ENCODE measurements around the gene ALG3. TPM values are rescaled to one million over a fixed set of nuclear protein-coding genes. Genes with fewer than 3 reads are reported as not detected.

Gene ALG3
- total RNA-seq (2022): 60.4 and 77.8 TPM in 2 replicates
- Bru-seq, nascent RNA: percentile 71 among the genes with signal in this experiment
- BruChase-seq, experiment 1, labeled RNA remaining after a 6-hour chase: percentile 80 among the genes with signal in this experiment
- BruChase-seq, experiment 2, labeled RNA remaining after a 2-hour chase: percentile 68 among the genes with signal in this experiment
- long read RNA-seq, transcript ALG3-201 (9 exons, 1,528 nt): major isoform, 136 of 265 reads
- long read RNA-seq, transcript ALG3-205 (9 exons, 1,533 nt): minor isoform, 9 of 265 reads
- long read RNA-seq, partial matches to known transcripts: 6 of 265 reads
- long read RNA-seq, other reads (novel, unspliced or antisense): 110 of 265 reads

- BruUV-seq (replicated peaks): no TSS peak
- CTCF ChIA-PET: interaction anchor here (0.6 to 3.0 kb wide), 5 partner anchors 13 to 351 kb away, joined by 3 to 15 read pairs (median 7); no protein-coding TSS in a partner anchor
- intact Hi-C loops (cut with micrococcal nuclease): loop anchor here (1.0 kb wide), 3 partner anchors 62 to 344 kb away; partner anchors contain the start of genes ABCC5 and ABCF3
- no peaks in the 10 kb centered on the region for H3K9me3 Mint-ChIP-seq (ENCODE audit: unreplicated experiment)
- H3K4me3 Mint-ChIP-seq (ENCODE audit: unreplicated experiment): peak within 1 kb of the TSS; percentile 97
- H3K36me3 Mint-ChIP-seq (ENCODE audit: insufficient read depth, unreplicated experiment): peaks cover 37% of the 10 kb centered on the region
- TF ChIP-seq CTCF (IDR thresholded peaks at IDR 0.05; ENCODE audit: unreplicated experiment): no peak
- peak within 1 kb of the TSS; percentile 98 for H3K27ac Mint-ChIP-seq (ENCODE audit: low read depth, unreplicated experiment)
- peaks cover 8% of the 10 kb centered on the region for H3K4me1 Mint-ChIP-seq (ENCODE audit: insufficient read depth, unreplicated experiment)
- no peaks in the 10 kb centered on the region for H3K27me3 Mint-ChIP-seq (ENCODE audit: insufficient read depth, unreplicated experiment)
- POLR2A ChIA-PET: interaction anchor here (0.9 to 1.6 kb wide), 4 partner anchors 13 to 116 kb away, joined by 3 to 6 read pairs (median 4); partner anchors contain the start of genes ABCF3 and CAMK2N2
- peak; percentile 84 for DNase-seq (ENCODE audit: unreplicated experiment)
These were observed at the start of gene ALG3 for GRCh38 chr3:184248454-184249411. ALG3 (minus strand) TSS chr3:184248962; CDS start chr3:184248940, 22 bp downstream.

- ChIA-PET CTCF (interaction anchor here (0.6 kb wide), 1 partner anchor 23 kb away, joined by 4 read pairs; no protein-coding TSS in a partner anchor), POLR2A (no interaction called here)
- Mint-ChIP-seq H3K4me3 (ENCODE audit: unreplicated experiment) (no peak overlapping the region), H3K4me1 (ENCODE audit: insufficient read depth, unreplicated experiment) (peaks cover 5% of the 10 kb centered on the region), H3K36me3 (ENCODE audit: insufficient read depth, unreplicated experiment) (peaks cover 23% of the 10 kb centered on the region), H3K27ac (ENCODE audit: low read depth, unreplicated experiment) (no peak overlapping the region), H3K27me3 (ENCODE audit: insufficient read depth, unreplicated experiment) (no peaks in the 10 kb centered on the region), H3K9me3 (ENCODE audit: unreplicated experiment) (no peaks in the 10 kb centered on the region)
- no peak for DNase-seq (ENCODE audit: unreplicated experiment)
- BruUV-seq (replicated peaks): no TSS peak
- no peak for TF ChIP-seq CTCF (IDR thresholded peaks at IDR 0.05; ENCODE audit: unreplicated experiment)
- intact Hi-C loops (cut with micrococcal nuclease): no loop called here
These were observed 47.9 kb upstream of the ALG3 start for GRCh38 chr3:184296616-184297015.

- intact Hi-C loops (cut with micrococcal nuclease): no loop called here
- Mint-ChIP-seq H3K27me3 (ENCODE audit: insufficient read depth, unreplicated experiment) (no peaks in the 10 kb centered on the region), H3K9me3 (ENCODE audit: unreplicated experiment) (no peaks in the 10 kb centered on the region), H3K36me3 (ENCODE audit: insufficient read depth, unreplicated experiment) (peaks cover 14% of the 10 kb centered on the region), H3K27ac (ENCODE audit: low read depth, unreplicated experiment) (no peak overlapping the region), H3K4me3 (ENCODE audit: unreplicated experiment) (no peak overlapping the region), H3K4me1 (ENCODE audit: insufficient read depth, unreplicated experiment) (peaks cover 5% of the 10 kb centered on the region)
- no peak for TF ChIP-seq CTCF (IDR thresholded peaks at IDR 0.05; ENCODE audit: unreplicated experiment)
- BruUV-seq (replicated peaks): no TSS peak
- no peak for DNase-seq (ENCODE audit: unreplicated experiment)
- CTCF ChIA-PET: interaction anchor here (0.7 to 2.3 kb wide), 3 partner anchors 69 to 278 kb away, joined by 4 to 6 read pairs (median 5); partner anchors contain the start of gene ABCC5
- POLR2A ChIA-PET: no interaction called here
These were observed 47.0 kb upstream of the ALG3 start for GRCh38 chr3:184295771-184296170.
